Measurements from ENCODE around the gene TRPV3.

GRCh38 chr17:3575511-3575910 lies 17.9 kb upstream of the TRPV3 start:
- TF ChIP-seq CTCF (IDR thresholded peaks at IDR 0.05) (no peak), POLR2AphosphoS5 (IDR thresholded peaks at IDR 0.05; ENCODE audit: low read depth, low read length) (no peak), REST (IDR thresholded peaks at IDR 0.05; ENCODE audit: insufficient read depth in 1 of 2, low read depth in 2 of 2, low read length in 1 of 2) (no peak), SIN3A (IDR thresholded peaks at IDR 0.05; ENCODE audit: borderline replicate concordance, insufficient read depth, low read depth, low read length) (no peak)

All from Panc1 (cell line).